Neuronal stem cell (in vitro differentiated cells): Measurements from ENCODE around the gene EFNA5.

Experiments used
- DNase-seq: peaks from one replicate; pipeline ENCODE4 v3.0.0-alpha.2; 2013; ENCODE audit warnings: low spot score
- H2AFZ ChIP-seq: one replicate; pipeline ENCODE4 v1.6.1; 2013; ENCODE audit warnings: mild to moderate bottlenecking, low read length, inconsistent platforms
- H2AK5ac ChIP-seq: 2 replicates; pipeline ENCODE4 v1.6.1; 2013; ENCODE audit warnings: low read depth, mild to moderate bottlenecking, inconsistent platforms, low read length, moderate library complexity, mixed read lengths
- H2BK120ac ChIP-seq: 2 replicates; pipeline ENCODE4 v1.6.1; 2013; ENCODE audit warnings: low read depth, mild to moderate bottlenecking, inconsistent platforms, low read length, moderate library complexity, mixed read lengths
- H2BK12ac ChIP-seq: one replicate; pipeline ENCODE4 v1.6.1; 2013; ENCODE audit warnings: low read length, inconsistent platforms
- H2BK15ac ChIP-seq: 2 replicates; pipeline ENCODE4 v1.6.1; 2013; ENCODE audit warnings: mild to moderate bottlenecking, low read length, inconsistent platforms, mixed read lengths
- H2BK5ac ChIP-seq: one replicate; pipeline ENCODE4 v1.6.1; 2013; ENCODE audit warnings: inconsistent platforms, mild to moderate bottlenecking, low read length, moderate library complexity
- H3K14ac ChIP-seq: one replicate; pipeline ENCODE4 v1.6.1; 2013; ENCODE audit warnings: low read length, inconsistent platforms
- H3K18ac ChIP-seq: 2 replicates; pipeline ENCODE4 v1.6.1; 2013; ENCODE audit warnings: low read length, inconsistent platforms
- H3K23ac ChIP-seq: 2 replicates; pipeline ENCODE4 v1.6.1; 2013; ENCODE audit warnings: low read depth, mild to moderate bottlenecking, mixed read lengths, low read length, inconsistent platforms; ENCODE audit not compliant: poor library complexity
- H3K27ac ChIP-seq: replicated peaks from 3 replicates; pipeline ENCODE4 v1.5.1; 2013; ENCODE audit warnings: low read length, inconsistent platforms
- H3K27me3 ChIP-seq, 3 experiments: 2 replicates each; pipeline ENCODE4 v1.6.1; 2013; ENCODE audit warnings: low read length in 3 of 3, mild to moderate bottlenecking in 2 of 3, inconsistent platforms in 1 of 3, low read depth in 1 of 3, mixed read lengths in 1 of 3, moderate library complexity in 1 of 3; ENCODE audit not compliant: control insufficient read depth in 3 of 3, insufficient read depth in 3 of 3
- H3K36me3 ChIP-seq, 2 donors: replicated peaks in 1 of 2; 2 replicates each; pipeline ENCODE4 v1.6.1; 2013; ENCODE audit warnings: low read length in 2 of 2; ENCODE audit not compliant: control insufficient read depth in 2 of 2, insufficient read depth in 2 of 2
- H3K4ac ChIP-seq: 2 replicates; pipeline ENCODE4 v1.6.1; 2013; ENCODE audit warnings: inconsistent platforms, mild to moderate bottlenecking, low read length, moderate library complexity
- H3K4me1 ChIP-seq, 2 donors: 1 replicate in 1 of 2; 2 replicates in 1 of 2; pipeline ENCODE4 v1.6.1; 2013; ENCODE audit warnings: low read length in 2 of 2, low read depth in 1 of 2; ENCODE audit not compliant: control insufficient read depth in 2 of 2, insufficient read depth in 1 of 2
- H3K4me2 ChIP-seq: one replicate; pipeline ENCODE4 v1.6.1; 2013; ENCODE audit warnings: mild to moderate bottlenecking, low read length, inconsistent platforms; ENCODE audit not compliant: insufficient read depth, poor library complexity, severe bottlenecking
- H3K4me3 ChIP-seq, 2 donors: 2 replicates each; pipeline ENCODE4 v1.5.1; 2013; ENCODE audit warnings: low read length in 2 of 2, mild to moderate bottlenecking in 2 of 2, inconsistent platforms in 1 of 2, moderate library complexity in 1 of 2
- H3K79me1 ChIP-seq: one replicate; pipeline ENCODE4 v1.6.1; 2013; ENCODE audit warnings: low read depth, mild to moderate bottlenecking, inconsistent platforms, low read length, moderate library complexity
- H3K9ac ChIP-seq: one replicate; pipeline ENCODE4 v1.6.1; 2013; ENCODE audit warnings: mild to moderate bottlenecking, low read depth, low read length, inconsistent platforms; ENCODE audit not compliant: poor library complexity
- H3K9me3 ChIP-seq, 2 donors: replicated peaks in 1 of 2; 2 replicates each; pipeline versions ENCODE3 to v1.6.1; 2013; ENCODE audit warnings: low read length in 2 of 2, mild to moderate bottlenecking in 2 of 2, inconsistent platforms in 1 of 2, low read depth in 1 of 2, mixed read lengths in 1 of 2, moderate library complexity in 1 of 2; ENCODE audit not compliant: control insufficient read depth in 2 of 2, insufficient read depth in 1 of 2
- H4K8ac ChIP-seq: one replicate; pipeline ENCODE4 v1.6.1; 2013; ENCODE audit warnings: low read depth, mild to moderate bottlenecking, inconsistent platforms, low read length, moderate library complexity
- H4K91ac ChIP-seq: one replicate; pipeline ENCODE4 v1.6.1; 2013; ENCODE audit warnings: low read length, low read depth, mild to moderate bottlenecking, inconsistent platforms; ENCODE audit not compliant: poor library complexity
- WGBS, 2 donors: extraction: QIAGEN DNeasy Blood & Tissue Kit; methylation state at CpG; one replicate each; pipeline ENCODE4 v1.1.7; 2013; ENCODE audit warnings: missing lambda C conversion rate in 2 of 2, mixed read lengths in 1 of 2; ENCODE audit not compliant: insufficient read length in 2 of 2, insufficient replicate concordance in 1 of 2; ENCODE audit errors: extremely low coverage in 2 of 2; 5-methylcytosine and 5-hydroxymethylcytosine counted together

EFNA5 gene

GRCh38 chr5:107460789-107461188 is 209.9 kb downstream of the EFNA5 start:
- H3K18ac ChIP-seq = no peak overlapping the region
- H4K91ac ChIP-seq = no peak overlapping the region
- no peaks in the 10 kb centered on the region for H3K27me3 ChIP-seq
- H3K4me2 ChIP-seq = no peak overlapping the region
- no peak overlapping the region for H3K14ac ChIP-seq
- H3K79me1 ChIP-seq = peaks cover 3% of the 10 kb centered on the region
- H2BK12ac ChIP-seq = no peak overlapping the region
- no peak overlapping the region for H3K9ac ChIP-seq
- no peak overlapping the region for H2BK120ac ChIP-seq
- no peaks in the 10 kb centered on the region for H3K36me3 ChIP-seq
- H4K8ac ChIP-seq = no peak overlapping the region
- H2AFZ ChIP-seq = no peak overlapping the region
- no peak overlapping the region for H3K27ac ChIP-seq
- no peak overlapping the region for H2AK5ac ChIP-seq
- no CpG with 5 or more reads among the region's 2 CpGs for WGBS, 2 donors
- no peak overlapping the region for H2BK5ac ChIP-seq
- no peak overlapping the region for H2BK15ac ChIP-seq
- H3K4me1 ChIP-seq = peaks cover 33 to 34% of the 10 kb centered on the region in 2 donors
- H3K9me3 ChIP-seq = no peaks in the 10 kb centered on the region
- H3K4me3 ChIP-seq = no peak overlapping the region
- no peak overlapping the region for H3K4ac ChIP-seq
- H3K23ac ChIP-seq = no peak overlapping the region
- DNase-seq = no peak

DNA sequence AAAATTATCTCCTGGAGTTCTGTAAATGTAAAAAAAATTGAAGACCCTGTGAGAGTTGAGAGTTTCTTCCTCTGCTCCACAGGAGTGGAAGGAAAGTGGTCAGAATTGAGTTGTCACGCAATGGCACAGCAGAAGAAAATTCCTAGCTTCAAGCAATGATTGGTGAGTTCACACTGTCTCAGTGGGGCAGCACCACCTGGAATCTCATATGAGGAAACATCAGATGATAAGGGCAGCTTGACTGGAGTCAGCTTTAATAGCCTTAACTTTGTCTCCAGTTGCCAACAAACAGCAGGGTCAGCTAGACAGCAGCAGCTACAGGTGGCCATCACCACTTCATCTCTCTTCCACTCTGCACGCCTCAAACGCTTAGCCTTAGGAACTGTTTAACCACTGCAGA is 211.1 kb downstream of the EFNA5 start:
- no peak for DNase-seq
- H3K4ac ChIP-seq = no peak overlapping the region
- H2AFZ ChIP-seq = no peak overlapping the region

GRCh38 chr5:107458322-107458721 is 212.4 kb downstream of the EFNA5 start:
- no peaks in the 10 kb centered on the region for H3K9me3 ChIP-seq
- H3K4me2 ChIP-seq = no peak overlapping the region
- peaks cover 28 to 30% of the 10 kb centered on the region in 2 donors for H3K4me1 ChIP-seq
- H3K4me3 ChIP-seq = no peak overlapping the region
- no peak overlapping the region for H2AFZ ChIP-seq
- H2BK5ac ChIP-seq = no peak overlapping the region
- H3K4ac ChIP-seq = no peak overlapping the region
- H4K91ac ChIP-seq = no peak overlapping the region
- no peak for DNase-seq
- no peaks in the 10 kb centered on the region for H3K27me3 ChIP-seq
- H2BK15ac ChIP-seq = no peak overlapping the region
- no peak overlapping the region for H2BK120ac ChIP-seq
- H3K23ac ChIP-seq = no peak overlapping the region
- H3K27ac ChIP-seq = no peak overlapping the region
- H4K8ac ChIP-seq = no peak overlapping the region
- no peak overlapping the region for H3K14ac ChIP-seq
- no CpG with 5 or more reads among the region's 5 CpGs for WGBS, 2 donors
- no peak overlapping the region for H2BK12ac ChIP-seq
- H3K36me3 ChIP-seq = no peaks in the 10 kb centered on the region
- H3K18ac ChIP-seq = no peak overlapping the region
- H3K79me1 ChIP-seq = no peaks in the 10 kb centered on the region
- no peak overlapping the region for H3K9ac ChIP-seq
- no peak overlapping the region for H2AK5ac ChIP-seq

More for the DNA sequence above, 211.1 kb downstream of the EFNA5 start:
- peaks cover 32 to 33% of the 10 kb centered on the region in 2 donors for H3K4me1 ChIP-seq
- no peaks in the 10 kb centered on the region for H3K27me3 ChIP-seq
- no peak overlapping the region for H2BK15ac ChIP-seq
- WGBS, 2 donors = no CpG with 5 or more reads among the region's 3 CpGs
- no peak overlapping the region for H3K14ac ChIP-seq
- no peak overlapping the region for H4K8ac ChIP-seq
- no peak overlapping the region for H3K9ac ChIP-seq
- H2AK5ac ChIP-seq = no peak overlapping the region
- H3K18ac ChIP-seq = no peak overlapping the region
- no peak overlapping the region for H2BK5ac ChIP-seq
- H3K4me2 ChIP-seq = no peak overlapping the region
- no peak overlapping the region for H2BK12ac ChIP-seq
- H4K91ac ChIP-seq = no peak overlapping the region
- H3K27ac ChIP-seq = no peak overlapping the region
- no peak overlapping the region for H2BK120ac ChIP-seq
- no peaks in the 10 kb centered on the region for H3K9me3 ChIP-seq
- peaks cover 1% of the 10 kb centered on the region for H3K79me1 ChIP-seq
- no peaks in the 10 kb centered on the region for H3K36me3 ChIP-seq
- no peak overlapping the region for H3K4me3 ChIP-seq
- H3K23ac ChIP-seq = no peak overlapping the region

DNA sequence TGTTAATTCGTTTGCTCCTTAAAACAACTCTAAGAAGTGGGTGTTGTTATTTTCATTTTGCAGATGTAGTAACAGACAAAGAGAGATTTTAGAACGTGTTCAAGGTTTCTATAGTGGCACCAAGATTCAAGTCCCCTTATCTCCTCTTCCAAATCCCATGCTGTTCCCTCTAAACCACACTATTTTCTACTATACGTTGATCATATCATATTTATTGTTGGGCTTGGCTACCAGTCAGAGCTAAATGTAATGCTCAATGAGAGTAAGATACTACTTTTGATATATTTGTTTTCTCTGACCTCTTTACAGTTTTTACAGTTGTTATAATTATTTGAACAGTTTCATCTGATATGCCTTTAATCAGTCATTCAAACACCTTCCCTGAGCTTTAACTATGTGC is 212.9 kb downstream of the EFNA5 start:
- H3K4me1 ChIP-seq = peaks cover 28 to 30% of the 10 kb centered on the region in 2 donors
- no peak overlapping the region for H2BK15ac ChIP-seq
- no peak overlapping the region for H2BK12ac ChIP-seq
- H3K79me1 ChIP-seq = no peaks in the 10 kb centered on the region
- H3K36me3 ChIP-seq = no peaks in the 10 kb centered on the region
- no peak overlapping the region for H2BK120ac ChIP-seq
- no peak overlapping the region for H3K27ac ChIP-seq
- DNase-seq = no peak
- H3K4ac ChIP-seq = no peak overlapping the region
- no peak overlapping the region for H2AK5ac ChIP-seq
- no peak overlapping the region for H3K4me2 ChIP-seq
- no peak overlapping the region for H3K14ac ChIP-seq
- no peak overlapping the region for H3K4me3 ChIP-seq
- H3K9ac ChIP-seq = no peak overlapping the region
- no peaks in the 10 kb centered on the region for H3K27me3 ChIP-seq
- H4K91ac ChIP-seq = no peak overlapping the region
- no peak overlapping the region for H3K18ac ChIP-seq
- H2BK5ac ChIP-seq = no peak overlapping the region
- H3K9me3 ChIP-seq = no peaks in the 10 kb centered on the region
- no peak overlapping the region for H4K8ac ChIP-seq
- WGBS, 2 donors = no CpG with 5 or more reads among the region's 3 CpGs
- H2AFZ ChIP-seq = no peak overlapping the region
- H3K23ac ChIP-seq = no peak overlapping the region
